ENCODE measurements around the gene IL15RA.

DNA sequence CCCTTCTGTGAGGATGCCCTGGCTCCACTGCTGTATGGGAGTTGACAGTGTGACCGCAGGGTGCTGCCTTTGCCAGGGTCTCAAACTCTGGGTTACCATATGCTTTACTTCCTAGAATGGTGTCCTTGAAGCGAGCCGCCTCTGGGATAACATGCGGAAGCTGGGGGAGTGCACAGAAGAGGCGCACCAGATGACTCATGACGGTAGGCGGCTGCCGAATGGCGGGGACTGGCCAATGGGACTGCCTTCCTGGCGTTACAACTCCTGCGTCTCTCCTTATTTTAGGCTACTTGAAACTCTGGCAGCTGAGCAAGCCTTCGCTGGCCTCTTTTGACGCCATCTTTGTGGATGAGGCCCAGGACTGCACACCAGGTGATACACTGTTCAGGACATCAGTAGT lies 60.0 kb downstream of the IL15RA start:
- TF ChIP-seq, protein P1, sequence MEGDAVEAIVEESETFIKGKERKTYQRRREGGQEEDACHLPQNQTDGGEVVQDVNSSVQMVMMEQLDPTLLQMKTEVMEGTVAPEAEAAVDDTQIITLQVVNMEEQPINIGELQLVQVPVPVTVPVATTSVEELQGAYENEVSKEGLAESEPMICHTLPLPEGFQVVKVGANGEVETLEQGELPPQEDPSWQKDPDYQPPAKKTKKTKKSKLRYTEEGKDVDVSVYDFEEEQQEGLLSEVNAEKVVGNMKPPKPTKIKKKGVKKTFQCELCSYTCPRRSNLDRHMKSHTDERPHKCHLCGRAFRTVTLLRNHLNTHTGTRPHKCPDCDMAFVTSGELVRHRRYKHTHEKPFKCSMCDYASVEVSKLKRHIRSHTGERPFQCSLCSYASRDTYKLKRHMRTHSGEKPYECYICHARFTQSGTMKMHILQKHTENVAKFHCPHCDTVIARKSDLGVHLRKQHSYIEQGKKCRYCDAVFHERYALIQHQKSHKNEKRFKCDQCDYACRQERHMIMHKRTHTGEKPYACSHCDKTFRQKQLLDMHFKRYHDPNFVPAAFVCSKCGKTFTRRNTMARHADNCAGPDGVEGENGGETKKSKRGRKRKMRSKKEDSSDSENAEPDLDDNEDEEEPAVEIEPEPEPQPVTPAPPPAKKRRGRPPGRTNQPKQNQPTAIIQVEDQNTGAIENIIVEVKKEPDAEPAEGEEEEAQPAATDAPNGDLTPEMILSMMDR (IDR thresholded peaks at IDR 0.05), result no peak
- TF ChIP-seq, protein P2, sequence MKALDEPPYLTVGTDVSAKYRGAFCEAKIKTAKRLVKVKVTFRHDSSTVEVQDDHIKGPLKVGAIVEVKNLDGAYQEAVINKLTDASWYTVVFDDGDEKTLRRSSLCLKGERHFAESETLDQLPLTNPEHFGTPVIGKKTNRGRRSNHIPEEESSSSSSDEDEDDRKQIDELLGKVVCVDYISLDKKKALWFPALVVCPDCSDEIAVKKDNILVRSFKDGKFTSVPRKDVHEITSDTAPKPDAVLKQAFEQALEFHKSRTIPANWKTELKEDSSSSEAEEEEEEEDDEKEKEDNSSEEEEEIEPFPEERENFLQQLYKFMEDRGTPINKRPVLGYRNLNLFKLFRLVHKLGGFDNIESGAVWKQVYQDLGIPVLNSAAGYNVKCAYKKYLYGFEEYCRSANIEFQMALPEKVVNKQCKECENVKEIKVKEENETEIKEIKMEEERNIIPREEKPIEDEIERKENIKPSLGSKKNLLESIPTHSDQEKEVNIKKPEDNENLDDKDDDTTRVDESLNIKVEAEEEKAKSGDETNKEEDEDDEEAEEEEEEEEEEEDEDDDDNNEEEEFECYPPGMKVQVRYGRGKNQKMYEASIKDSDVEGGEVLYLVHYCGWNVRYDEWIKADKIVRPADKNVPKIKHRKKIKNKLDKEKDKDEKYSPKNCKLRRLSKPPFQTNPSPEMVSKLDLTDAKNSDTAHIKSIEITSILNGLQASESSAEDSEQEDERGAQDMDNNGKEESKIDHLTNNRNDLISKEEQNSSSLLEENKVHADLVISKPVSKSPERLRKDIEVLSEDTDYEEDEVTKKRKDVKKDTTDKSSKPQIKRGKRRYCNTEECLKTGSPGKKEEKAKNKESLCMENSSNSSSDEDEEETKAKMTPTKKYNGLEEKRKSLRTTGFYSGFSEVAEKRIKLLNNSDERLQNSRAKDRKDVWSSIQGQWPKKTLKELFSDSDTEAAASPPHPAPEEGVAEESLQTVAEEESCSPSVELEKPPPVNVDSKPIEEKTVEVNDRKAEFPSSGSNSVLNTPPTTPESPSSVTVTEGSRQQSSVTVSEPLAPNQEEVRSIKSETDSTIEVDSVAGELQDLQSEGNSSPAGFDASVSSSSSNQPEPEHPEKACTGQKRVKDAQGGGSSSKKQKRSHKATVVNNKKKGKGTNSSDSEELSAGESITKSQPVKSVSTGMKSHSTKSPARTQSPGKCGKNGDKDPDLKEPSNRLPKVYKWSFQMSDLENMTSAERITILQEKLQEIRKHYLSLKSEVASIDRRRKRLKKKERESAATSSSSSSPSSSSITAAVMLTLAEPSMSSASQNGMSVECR (CRISPR knock-in tag; IDR thresholded peaks at IDR 0.05; ENCODE audit: borderline replicate concordance), result no peak
- no peak for TF ChIP-seq TEAD4 (CRISPR knock-in tag; IDR thresholded peaks at IDR 0.05)

All from WTC11 (cell line).